HEK293 (cell line): ENCODE results near the gene PIP4K2A.

Experiments used
- GFI1B ChIP-seq: fragments of 450-650 bp; formaldehyde crosslinking; IDR thresholded peaks from 2 replicates; pipeline ENCODE4 v1.5.1; 2016; ENCODE audit warnings: missing biosample characterization, missing genetic modification characterization
- GLIS2 ChIP-seq: fragments of 450-650 bp; formaldehyde crosslinking; IDR thresholded peaks from 2 replicates; pipeline ENCODE4 v1.5.1; 2016; ENCODE audit warnings: missing biosample characterization, missing genetic modification characterization
- HOXC10 ChIP-seq: sonication (generic); formaldehyde crosslinking; IDR thresholded peaks from 2 replicates; pipeline ENCODE4 v1.8.1; 2023; ENCODE audit warnings: mild to moderate bottlenecking, missing genetic modification reagents
- YY2 ChIP-seq: fragments of 450-650 bp; formaldehyde crosslinking; IDR thresholded peaks from 2 replicates; pipeline ENCODE4 v1.5.1; 2016; ENCODE audit warnings: missing biosample characterization, missing genetic modification characterization
- ZBTB20 ChIP-seq: fragments of 450-650 bp; formaldehyde crosslinking; IDR thresholded peaks from 2 replicates; pipeline ENCODE4 v1.5.1; 2016; ENCODE audit warnings: missing biosample characterization, missing genetic modification characterization
- ZBTB8A ChIP-seq: fragments of 450-650 bp; formaldehyde crosslinking; IDR thresholded peaks from 2 replicates; pipeline ENCODE4 v1.5.1; 2016; ENCODE audit warnings: missing biosample characterization, missing genetic modification characterization
- ZNF112 ChIP-seq: fragments of 450-650 bp; formaldehyde crosslinking; IDR thresholded peaks from 2 replicates; pipeline ENCODE4 v1.5.0; 2017; ENCODE audit warnings: missing biosample characterization, missing genetic modification characterization
- ZNF114 ChIP-seq: fragments of 450-650 bp; formaldehyde crosslinking; IDR thresholded peaks from 2 replicates; pipeline ENCODE4 v1.5.0; 2017; ENCODE audit warnings: missing biosample characterization, missing genetic modification characterization
- ZNF121 ChIP-seq: fragments of 450-650 bp; formaldehyde crosslinking; IDR thresholded peaks from 2 replicates; pipeline ENCODE4 v1.5.1; 2016; ENCODE audit warnings: missing biosample characterization, missing genetic modification characterization
- ZNF169 ChIP-seq: fragments of 450-650 bp; formaldehyde crosslinking; IDR thresholded peaks from 2 replicates; pipeline ENCODE4 v1.5.1; 2016; ENCODE audit warnings: missing biosample characterization, missing genetic modification characterization
- ZNF391 ChIP-seq: fragments of 450-650 bp; formaldehyde crosslinking; IDR thresholded peaks from 2 replicates; pipeline ENCODE4 v1.5.1; 2016; ENCODE audit warnings: low read depth, missing biosample characterization, missing genetic modification characterization, borderline replicate concordance
- ZNF433 ChIP-seq: fragments of 450-650 bp; formaldehyde crosslinking; IDR thresholded peaks from 2 replicates; pipeline ENCODE4 v1.5.1; 2016; ENCODE audit warnings: missing biosample characterization, missing genetic modification characterization, low read depth
- ZNF501 ChIP-seq: fragments of 450-650 bp; formaldehyde crosslinking; IDR thresholded peaks from 2 replicates; pipeline ENCODE4 v1.5.1; 2016; ENCODE audit warnings: missing biosample characterization, missing genetic modification characterization
- ZNF558 ChIP-seq: fragments of 450-650 bp; formaldehyde crosslinking; IDR thresholded peaks from 2 replicates; pipeline ENCODE4 v1.5.1; 2016; ENCODE audit warnings: missing biosample characterization, missing genetic modification characterization
- ZNF560 ChIP-seq: fragments of 450-650 bp; formaldehyde crosslinking; IDR thresholded peaks from 2 replicates; pipeline ENCODE4 v1.5.1; 2017; ENCODE audit warnings: missing biosample characterization, missing genetic modification characterization, borderline replicate concordance
- ZNF600 ChIP-seq: fragments of 450-650 bp; formaldehyde crosslinking; IDR thresholded peaks from 2 replicates; pipeline ENCODE4 v1.5.1; 2016; ENCODE audit warnings: missing biosample characterization, missing genetic modification characterization
- ZNF660 ChIP-seq: fragments of 450-650 bp; IDR thresholded peaks from 2 replicates; pipeline ENCODE4 v1.5.1; 2018; ENCODE audit warnings: missing biosample characterization, mild to moderate bottlenecking, missing genetic modification characterization
- ZNF664 ChIP-seq: fragments of 450-650 bp; formaldehyde crosslinking; IDR thresholded peaks from 2 replicates; pipeline ENCODE4 v1.5.1; 2016; ENCODE audit warnings: missing biosample characterization, missing genetic modification characterization
- ZNF792 ChIP-seq: fragments of 450-650 bp; formaldehyde crosslinking; IDR thresholded peaks from 2 replicates; pipeline ENCODE4 v1.5.1; 2016; ENCODE audit warnings: missing biosample characterization, missing genetic modification characterization
- TF ChIP-seq, protein P1 (sequence below): fragments of 450-650 bp; formaldehyde crosslinking; IDR thresholded peaks from 2 replicates; pipeline ENCODE4 v1.5.1; 2016; ENCODE audit warnings: missing biosample characterization, missing genetic modification characterization
- TF ChIP-seq, protein P2 (sequence below): fragments of 450-650 bp; formaldehyde crosslinking; IDR thresholded peaks from 2 replicates; pipeline ENCODE4 v1.5.1; 2016; ENCODE audit warnings: missing biosample characterization, missing genetic modification characterization
- TF ChIP-seq, protein P3 (sequence below): fragments of 450-650 bp; formaldehyde crosslinking; IDR thresholded peaks from 2 replicates; pipeline ENCODE4 v1.5.1; 2016; ENCODE audit warnings: missing biosample characterization, missing genetic modification characterization, borderline replicate concordance
- TF ChIP-seq, protein P4 (sequence below): IDR thresholded peaks from 2 replicates; pipeline ENCODE4 v1.6.1; 2011; ENCODE audit warnings: mild to moderate bottlenecking, low read depth, low read length, borderline replicate concordance
- TF ChIP-seq, protein P5 (sequence below): fragments of 450-650 bp; IDR thresholded peaks from 2 replicates; pipeline ENCODE4 v1.5.1; 2018; ENCODE audit warnings: missing biosample characterization, missing genetic modification characterization
- TF ChIP-seq, protein P6 (sequence below): fragments of 450-650 bp; formaldehyde crosslinking; conservative IDR thresholded peaks from 2 replicates; pipeline ENCODE4 v1.5.1; 2016; ENCODE audit warnings: low read depth, missing biosample characterization, missing genetic modification characterization

The PIP4K2A gene

DNA sequence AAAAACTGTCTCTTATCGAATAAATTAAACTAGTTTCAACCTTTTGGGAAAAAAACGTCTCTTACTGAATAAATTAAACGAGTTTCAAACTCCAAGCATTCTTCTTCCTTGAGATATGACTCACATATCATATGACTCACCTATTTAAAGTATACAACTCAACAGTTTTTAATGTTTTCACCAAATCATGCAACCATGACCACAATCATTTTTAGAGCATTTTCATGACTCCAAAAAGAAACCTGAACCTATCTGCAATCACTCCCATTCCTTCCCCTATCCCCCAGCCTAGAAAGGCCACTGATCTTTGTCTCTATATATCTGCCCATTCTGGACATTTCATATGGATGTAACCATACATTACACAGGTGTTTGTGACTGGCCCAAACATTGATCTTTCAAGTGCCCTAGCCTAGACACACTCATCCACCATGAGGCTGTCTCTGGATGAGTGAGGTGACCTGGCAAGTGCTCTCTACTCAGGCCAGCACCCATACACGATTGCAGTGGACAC is 115.3 kb downstream of the PIP4K2A start (continued):
- TF ChIP-seq, protein P1, sequence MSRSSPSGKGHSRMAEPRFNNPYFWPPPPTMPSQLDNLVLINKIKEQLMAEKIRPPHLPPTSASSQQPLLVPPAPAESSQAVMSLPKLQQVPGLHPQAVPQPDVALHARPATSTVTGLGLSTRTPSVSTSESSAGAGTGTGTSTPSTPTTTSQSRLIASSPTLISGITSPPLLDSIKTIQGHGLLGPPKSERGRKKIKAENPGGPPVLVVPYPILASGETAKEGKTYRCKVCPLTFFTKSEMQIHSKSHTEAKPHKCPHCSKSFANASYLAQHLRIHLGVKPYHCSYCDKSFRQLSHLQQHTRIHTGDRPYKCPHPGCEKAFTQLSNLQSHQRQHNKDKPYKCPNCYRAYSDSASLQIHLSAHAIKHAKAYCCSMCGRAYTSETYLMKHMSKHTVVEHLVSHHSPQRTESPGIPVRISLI (tag by site-specific recombination) = peak; percentile 22; the same call in 1 of the 2 replicates
- TF ChIP-seq ZNF664 (tag by site-specific recombination) = no peak
- TF ChIP-seq ZNF792 = no peak
- no peak for TF ChIP-seq ZNF169 (tag by site-specific recombination)
- TF ChIP-seq, protein P2, sequence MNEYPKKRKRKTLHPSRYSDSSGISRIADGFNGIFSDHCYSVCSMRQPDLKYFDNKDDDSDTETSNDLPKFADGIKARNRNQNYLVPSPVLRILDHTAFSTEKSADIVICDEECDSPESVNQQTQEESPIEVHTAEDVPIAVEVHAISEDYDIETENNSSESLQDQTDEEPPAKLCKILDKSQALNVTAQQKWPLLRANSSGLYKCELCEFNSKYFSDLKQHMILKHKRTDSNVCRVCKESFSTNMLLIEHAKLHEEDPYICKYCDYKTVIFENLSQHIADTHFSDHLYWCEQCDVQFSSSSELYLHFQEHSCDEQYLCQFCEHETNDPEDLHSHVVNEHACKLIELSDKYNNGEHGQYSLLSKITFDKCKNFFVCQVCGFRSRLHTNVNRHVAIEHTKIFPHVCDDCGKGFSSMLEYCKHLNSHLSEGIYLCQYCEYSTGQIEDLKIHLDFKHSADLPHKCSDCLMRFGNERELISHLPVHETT = peak; percentile 91
- TF ChIP-seq YY2 (tag by site-specific recombination) = no peak
- TF ChIP-seq ZNF558 (tag by site-specific recombination) = peak; percentile 73; the same call in 1 of the 2 replicates
- no peak for TF ChIP-seq ZBTB20 (tag by site-specific recombination)
- no peak for TF ChIP-seq ZNF660 (tag by site-specific recombination)
- no peak for TF ChIP-seq ZNF114 (tag by site-specific recombination)
- TF ChIP-seq ZNF560 (tag by site-specific recombination) = no peak
- TF ChIP-seq ZNF433 (tag by site-specific recombination) = no peak
- TF ChIP-seq, protein P3, sequence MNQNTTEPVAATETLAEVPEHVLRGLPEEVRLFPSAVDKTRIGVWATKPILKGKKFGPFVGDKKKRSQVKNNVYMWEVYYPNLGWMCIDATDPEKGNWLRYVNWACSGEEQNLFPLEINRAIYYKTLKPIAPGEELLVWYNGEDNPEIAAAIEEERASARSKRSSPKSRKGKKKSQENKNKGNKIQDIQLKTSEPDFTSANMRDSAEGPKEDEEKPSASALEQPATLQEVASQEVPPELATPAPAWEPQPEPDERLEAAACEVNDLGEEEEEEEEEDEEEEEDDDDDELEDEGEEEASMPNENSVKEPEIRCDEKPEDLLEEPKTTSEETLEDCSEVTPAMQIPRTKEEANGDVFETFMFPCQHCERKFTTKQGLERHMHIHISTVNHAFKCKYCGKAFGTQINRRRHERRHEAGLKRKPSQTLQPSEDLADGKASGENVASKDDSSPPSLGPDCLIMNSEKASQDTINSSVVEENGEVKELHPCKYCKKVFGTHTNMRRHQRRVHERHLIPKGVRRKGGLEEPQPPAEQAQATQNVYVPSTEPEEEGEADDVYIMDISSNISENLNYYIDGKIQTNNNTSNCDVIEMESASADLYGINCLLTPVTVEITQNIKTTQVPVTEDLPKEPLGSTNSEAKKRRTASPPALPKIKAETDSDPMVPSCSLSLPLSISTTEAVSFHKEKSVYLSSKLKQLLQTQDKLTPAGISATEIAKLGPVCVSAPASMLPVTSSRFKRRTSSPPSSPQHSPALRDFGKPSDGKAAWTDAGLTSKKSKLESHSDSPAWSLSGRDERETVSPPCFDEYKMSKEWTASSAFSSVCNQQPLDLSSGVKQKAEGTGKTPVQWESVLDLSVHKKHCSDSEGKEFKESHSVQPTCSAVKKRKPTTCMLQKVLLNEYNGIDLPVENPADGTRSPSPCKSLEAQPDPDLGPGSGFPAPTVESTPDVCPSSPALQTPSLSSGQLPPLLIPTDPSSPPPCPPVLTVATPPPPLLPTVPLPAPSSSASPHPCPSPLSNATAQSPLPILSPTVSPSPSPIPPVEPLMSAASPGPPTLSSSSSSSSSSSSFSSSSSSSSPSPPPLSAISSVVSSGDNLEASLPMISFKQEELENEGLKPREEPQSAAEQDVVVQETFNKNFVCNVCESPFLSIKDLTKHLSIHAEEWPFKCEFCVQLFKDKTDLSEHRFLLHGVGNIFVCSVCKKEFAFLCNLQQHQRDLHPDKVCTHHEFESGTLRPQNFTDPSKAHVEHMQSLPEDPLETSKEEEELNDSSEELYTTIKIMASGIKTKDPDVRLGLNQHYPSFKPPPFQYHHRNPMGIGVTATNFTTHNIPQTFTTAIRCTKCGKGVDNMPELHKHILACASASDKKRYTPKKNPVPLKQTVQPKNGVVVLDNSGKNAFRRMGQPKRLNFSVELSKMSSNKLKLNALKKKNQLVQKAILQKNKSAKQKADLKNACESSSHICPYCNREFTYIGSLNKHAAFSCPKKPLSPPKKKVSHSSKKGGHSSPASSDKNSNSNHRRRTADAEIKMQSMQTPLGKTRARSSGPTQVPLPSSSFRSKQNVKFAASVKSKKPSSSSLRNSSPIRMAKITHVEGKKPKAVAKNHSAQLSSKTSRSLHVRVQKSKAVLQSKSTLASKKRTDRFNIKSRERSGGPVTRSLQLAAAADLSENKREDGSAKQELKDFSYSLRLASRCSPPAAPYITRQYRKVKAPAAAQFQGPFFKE (tag by site-specific recombination) = no peak
- TF ChIP-seq ZNF501 (tag by site-specific recombination) = peak; percentile 49; the same call in 1 of the 2 replicates
- TF ChIP-seq ZBTB8A (tag by site-specific recombination) = no peak
- TF ChIP-seq ZNF600 (tag by site-specific recombination) = peak; percentile 39; the same call in 1 of the 2 replicates
- TF ChIP-seq ZNF112 (tag by site-specific recombination) = no peak
- TF ChIP-seq ZNF121 = no peak
- TF ChIP-seq, protein P4, sequence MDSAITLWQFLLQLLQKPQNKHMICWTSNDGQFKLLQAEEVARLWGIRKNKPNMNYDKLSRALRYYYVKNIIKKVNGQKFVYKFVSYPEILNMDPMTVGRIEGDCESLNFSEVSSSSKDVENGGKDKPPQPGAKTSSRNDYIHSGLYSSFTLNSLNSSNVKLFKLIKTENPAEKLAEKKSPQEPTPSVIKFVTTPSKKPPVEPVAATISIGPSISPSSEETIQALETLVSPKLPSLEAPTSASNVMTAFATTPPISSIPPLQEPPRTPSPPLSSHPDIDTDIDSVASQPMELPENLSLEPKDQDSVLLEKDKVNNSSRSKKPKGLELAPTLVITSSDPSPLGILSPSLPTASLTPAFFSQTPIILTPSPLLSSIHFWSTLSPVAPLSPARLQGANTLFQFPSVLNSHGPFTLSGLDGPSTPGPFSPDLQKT = no peak
- TF ChIP-seq ZNF391 (tag by site-specific recombination) = no peak
- TF ChIP-seq GLIS2 (tag by site-specific recombination) = no peak
- TF ChIP-seq GFI1B = peak; percentile 76
- TF ChIP-seq, protein P5, sequence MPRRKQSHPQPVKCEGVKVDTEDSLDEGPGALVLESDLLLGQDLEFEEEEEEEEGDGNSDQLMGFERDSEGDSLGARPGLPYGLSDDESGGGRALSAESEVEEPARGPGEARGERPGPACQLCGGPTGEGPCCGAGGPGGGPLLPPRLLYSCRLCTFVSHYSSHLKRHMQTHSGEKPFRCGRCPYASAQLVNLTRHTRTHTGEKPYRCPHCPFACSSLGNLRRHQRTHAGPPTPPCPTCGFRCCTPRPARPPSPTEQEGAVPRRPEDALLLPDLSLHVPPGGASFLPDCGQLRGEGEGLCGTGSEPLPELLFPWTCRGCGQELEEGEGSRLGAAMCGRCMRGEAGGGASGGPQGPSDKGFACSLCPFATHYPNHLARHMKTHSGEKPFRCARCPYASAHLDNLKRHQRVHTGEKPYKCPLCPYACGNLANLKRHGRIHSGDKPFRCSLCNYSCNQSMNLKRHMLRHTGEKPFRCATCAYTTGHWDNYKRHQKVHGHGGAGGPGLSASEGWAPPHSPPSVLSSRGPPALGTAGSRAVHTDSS (tag by site-specific recombination) = no peak
- TF ChIP-seq, protein P6, sequence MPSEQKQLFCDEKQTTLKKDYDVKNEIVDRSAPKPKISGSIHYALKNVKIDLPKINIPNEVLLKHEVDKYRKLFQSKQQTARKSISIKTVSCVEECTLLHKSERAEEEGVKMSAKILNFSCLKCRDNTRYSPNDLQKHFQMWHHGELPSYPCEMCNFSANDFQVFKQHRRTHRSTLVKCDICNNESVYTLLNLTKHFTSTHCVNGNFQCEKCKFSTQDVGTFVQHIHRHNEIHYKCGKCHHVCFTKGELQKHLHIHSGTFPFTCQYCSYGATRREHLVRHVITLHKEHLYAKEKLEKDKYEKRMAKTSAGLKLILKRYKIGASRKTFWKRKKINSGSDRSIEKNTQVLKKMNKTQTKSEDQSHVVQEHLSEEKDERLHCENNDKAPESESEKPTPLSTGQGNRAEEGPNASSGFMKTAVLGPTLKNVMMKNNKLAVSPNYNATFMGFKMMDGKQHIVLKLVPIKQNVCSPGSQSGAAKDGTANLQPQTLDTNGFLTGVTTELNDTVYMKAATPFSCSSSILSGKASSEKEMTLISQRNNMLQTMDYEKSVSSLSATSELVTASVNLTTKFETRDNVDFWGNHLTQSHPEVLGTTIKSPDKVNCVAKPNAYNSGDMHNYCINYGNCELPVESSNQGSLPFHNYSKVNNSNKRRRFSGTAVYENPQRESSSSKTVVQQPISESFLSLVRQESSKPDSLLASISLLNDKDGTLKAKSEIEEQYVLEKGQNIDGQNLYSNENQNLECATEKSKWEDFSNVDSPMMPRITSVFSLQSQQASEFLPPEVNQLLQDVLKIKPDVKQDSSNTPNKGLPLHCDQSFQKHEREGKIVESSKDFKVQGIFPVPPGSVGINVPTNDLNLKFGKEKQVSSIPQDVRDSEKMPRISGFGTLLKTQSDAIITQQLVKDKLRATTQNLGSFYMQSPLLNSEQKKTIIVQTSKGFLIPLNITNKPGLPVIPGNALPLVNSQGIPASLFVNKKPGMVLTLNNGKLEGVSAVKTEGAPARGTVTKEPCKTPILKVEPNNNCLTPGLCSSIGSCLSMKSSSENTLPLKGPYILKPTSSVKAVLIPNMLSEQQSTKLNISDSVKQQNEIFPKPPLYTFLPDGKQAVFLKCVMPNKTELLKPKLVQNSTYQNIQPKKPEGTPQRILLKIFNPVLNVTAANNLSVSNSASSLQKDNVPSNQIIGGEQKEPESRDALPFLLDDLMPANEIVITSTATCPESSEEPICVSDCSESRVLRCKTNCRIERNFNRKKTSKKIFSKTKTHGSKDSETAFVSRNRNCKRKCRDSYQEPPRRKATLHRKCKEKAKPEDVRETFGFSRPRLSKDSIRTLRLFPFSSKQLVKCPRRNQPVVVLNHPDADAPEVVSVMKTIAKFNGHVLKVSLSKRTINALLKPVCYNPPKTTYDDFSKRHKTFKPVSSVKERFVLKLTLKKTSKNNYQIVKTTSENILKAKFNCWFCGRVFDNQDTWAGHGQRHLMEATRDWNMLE = peak; percentile 20; the same call in 1 of the 2 replicates
- no peak for TF ChIP-seq HOXC10 (CRISPR knock-in tag)
